Spinal cord (tissue), 10 donors: ENCODE measurements around the gene SMYD5. TPM values are rescaled to one million over a fixed set of nuclear protein-coding genes. Genes with fewer than 3 reads are reported as not detected.
A peak's percentile ranks its signal among the peaks of the same experiment; 100 is the strongest.

Experiments
- DNase-seq, 6 donors: peaks; one replicate each; pipeline versions ENCODE4 v3.0.0 to v3.0.0-alpha.2; 2013 to 2015; ENCODE audit warnings: low spot score in 6 of 6, low read depth in 4 of 6
- H3K27ac ChIP-seq: one replicate; pipeline ENCODE4 v1.5.1; 2013; ENCODE audit warnings: low read depth, low read length, control low read depth
- H3K27me3 ChIP-seq: one replicate; pipeline ENCODE4 v1.6.1; 2013; ENCODE audit warnings: low read length; ENCODE audit not compliant: control insufficient read depth, insufficient read depth
- H3K36me3 ChIP-seq: one replicate; pipeline ENCODE4 v1.6.1; 2013; ENCODE audit warnings: low read length; ENCODE audit not compliant: control insufficient read depth, insufficient read depth
- H3K4me1 ChIP-seq: one replicate; pipeline ENCODE4 v1.6.1; 2013; ENCODE audit warnings: low read length; ENCODE audit not compliant: control insufficient read depth, insufficient read depth
- H3K4me3 ChIP-seq: one replicate; pipeline ENCODE4 v1.5.1; 2013; ENCODE audit warnings: low read depth, low read length, control low read depth
- H3K9me3 ChIP-seq: one replicate; pipeline ENCODE4 v1.6.1; 2013; ENCODE audit warnings: low read length; ENCODE audit not compliant: control insufficient read depth, insufficient read depth
- WGBS: methylation state at CpG from one replicate; pipeline ENCODE4 v1.1.5; 2013; ENCODE audit warnings: missing lambda C conversion rate; ENCODE audit not compliant: insufficient coverage; 5-methylcytosine and 5-hydroxymethylcytosine counted together
- polyA plus RNA-seq, 2 donors: library from polyadenylated mRNA; unstranded; fragments of 120-200 nt; gene quantifications; one replicate each; pipeline ENCODE4 v1.2.1, GENCODE V29; 2013; ENCODE audit not compliant: insufficient read length in 2 of 2
- total RNA-seq, 2 donors: library from RNA; depleted of rRNA in 1 of 2; stranded (reverse); fragments of 120-200 nt in 1 of 2; fragments of >200 nt in 1 of 2; gene quantifications; one replicate each; pipeline versions ENCODE4 v1.2.3 to v1.2.4, GENCODE V29; 2013 to 2014
- donor health status: healthy.

SMYD5 gene
- total and polyA plus RNA-seq, 4 donors: 14.2 to 42.5 (median 33.5) TPM

DNA sequence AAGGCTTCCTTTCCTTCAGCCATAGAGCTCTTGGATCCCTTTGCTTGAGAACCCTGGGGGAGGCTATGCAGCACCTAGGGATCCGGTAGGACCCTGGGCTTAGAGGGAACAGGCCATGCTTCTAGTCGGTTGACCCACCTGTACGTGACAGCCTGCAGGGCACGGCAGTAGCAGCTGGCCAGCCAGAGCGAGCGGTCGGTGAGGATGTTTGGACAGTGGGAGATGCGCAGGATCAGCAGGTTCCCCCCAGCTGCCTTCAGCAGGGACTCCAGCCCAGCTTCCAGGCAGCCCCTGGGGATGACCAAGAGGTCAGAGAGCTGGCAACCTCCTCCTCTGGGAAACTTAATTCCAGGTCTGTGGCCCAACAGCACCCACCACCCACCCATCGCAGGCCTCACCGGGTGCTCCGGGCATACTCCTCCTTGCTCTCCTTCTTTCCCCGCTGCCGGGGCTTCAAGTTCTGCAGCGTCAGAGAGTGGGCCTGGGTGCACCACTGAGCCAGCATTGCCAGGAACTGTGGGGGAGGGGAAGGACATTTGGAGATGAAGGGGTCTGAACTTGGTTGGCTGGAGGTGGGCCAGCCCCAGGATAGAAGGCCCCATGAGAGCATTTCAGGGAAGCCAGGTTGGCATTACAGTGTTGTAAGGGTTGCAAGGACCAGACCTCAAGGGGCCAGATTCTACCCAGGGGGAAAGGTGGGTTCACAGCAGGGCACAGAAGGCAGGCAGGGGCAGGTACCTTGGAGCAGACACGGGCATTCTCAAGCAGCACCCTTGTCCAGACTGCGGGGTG is 49.7 kb downstream of the SMYD5 start:
- no peaks in the 10 kb centered on the region for H3K9me3 ChIP-seq
- peaks cover 65% of the 10 kb centered on the region for H3K36me3 ChIP-seq
- H3K4me1 ChIP-seq: peaks cover 11% of the 10 kb centered on the region
- H3K27ac ChIP-seq: no peak overlapping the region
- no peak for DNase-seq
- H3K4me3 ChIP-seq: no peak overlapping the region
- whole genome bisulfite sequencing: 96% methylated on average over 15 of the region's 16 CpGs
- peaks cover 5% of the 10 kb centered on the region for H3K27me3 ChIP-seq

DNA sequence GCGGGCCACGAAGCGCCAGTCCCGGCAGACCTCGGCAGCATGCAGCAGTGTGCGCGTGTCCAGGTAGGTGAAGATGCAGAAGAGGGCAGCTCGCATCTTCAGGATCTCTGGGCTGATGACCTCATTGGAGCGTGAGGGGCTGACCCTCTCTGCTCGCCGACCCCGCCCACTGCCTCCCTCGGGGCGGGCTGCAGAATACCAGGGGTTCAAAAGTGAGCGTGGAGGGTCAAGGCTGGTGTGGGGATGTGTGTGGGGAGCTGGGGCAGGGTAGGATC is 50.2 kb downstream of the SMYD5 start:
- Histone ChIP-seq H3K9me3 (no peaks in the 10 kb centered on the region), H3K4me1 (peaks cover 15% of the 10 kb centered on the region), H3K4me3 (no peak overlapping the region), H3K36me3 (peaks cover 60% of the 10 kb centered on the region), H3K27me3 (peaks cover 6% of the 10 kb centered on the region), H3K27ac (no peak overlapping the region)
- WGBS: 89% methylated on average over 15 of the region's 15 CpGs
- DNase-seq: no peak

DNA sequence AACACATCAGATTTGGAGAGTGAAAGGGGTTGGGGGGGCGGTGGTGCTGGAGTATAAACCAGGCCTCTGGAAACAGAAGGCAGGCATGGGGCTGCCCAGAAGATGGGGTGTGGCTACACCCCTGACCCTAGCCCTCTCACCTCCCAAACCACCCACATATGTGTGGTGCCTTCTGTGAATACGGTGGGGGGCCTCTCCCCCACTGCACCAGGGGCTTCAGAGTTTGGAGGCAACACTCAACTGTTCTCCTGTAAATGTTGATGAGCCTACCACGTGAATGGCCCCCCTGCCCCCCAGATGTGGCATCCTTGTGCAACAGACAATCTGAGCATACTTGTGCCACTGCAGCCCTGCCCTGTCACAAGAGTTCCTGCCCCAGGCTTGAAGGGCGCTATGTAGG is 50.7 kb downstream of the SMYD5 start:
- no peak overlapping the region for H3K4me3 ChIP-seq
- no peak overlapping the region for H3K27ac ChIP-seq
- H3K27me3 ChIP-seq: peaks cover 9% of the 10 kb centered on the region
- WGBS: 88% methylated on average over 1 of the region's 4 CpGs
- H3K36me3 ChIP-seq: peaks cover 55% of the 10 kb centered on the region
- H3K9me3 ChIP-seq: no peaks in the 10 kb centered on the region
- peaks cover 17% of the 10 kb centered on the region for H3K4me1 ChIP-seq
- DNase-seq: no peak

DNA sequence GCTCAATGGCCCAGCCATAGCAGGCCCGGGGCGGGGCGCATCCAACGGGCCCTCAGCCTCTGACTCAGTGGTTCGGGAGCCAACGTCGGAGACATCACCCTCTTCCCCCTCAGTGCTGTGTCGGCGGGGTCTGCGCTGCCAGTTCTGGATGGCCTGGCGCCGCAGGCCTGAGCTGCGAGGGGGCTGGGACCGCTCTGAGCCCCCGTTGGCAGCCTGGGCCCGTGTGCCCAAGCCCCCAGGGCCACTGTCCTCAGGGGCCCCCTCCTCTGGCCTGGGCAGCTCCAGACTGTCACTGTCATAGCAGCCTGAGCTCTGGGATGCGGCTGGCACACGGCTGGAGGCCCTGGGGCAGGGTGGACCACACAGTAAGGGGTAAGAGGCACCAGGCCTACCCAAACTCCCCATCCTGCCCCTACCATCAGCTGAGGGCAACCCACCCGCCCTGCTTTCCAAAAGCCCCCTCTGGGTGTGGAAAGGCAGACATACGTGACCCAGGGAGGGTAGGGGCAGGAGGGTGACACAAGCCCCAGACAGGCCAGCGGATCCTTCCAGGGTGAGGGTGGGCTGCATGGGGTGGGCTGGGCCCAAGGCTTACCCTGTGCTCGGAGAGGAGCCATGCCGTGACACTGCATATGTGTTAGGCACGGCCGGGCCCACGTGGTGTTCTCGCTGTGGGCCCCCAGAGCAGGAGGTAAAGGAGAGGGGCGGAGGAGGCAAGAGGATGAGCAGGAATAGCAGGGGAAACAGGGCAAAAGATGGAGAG is 51.4 kb downstream of the SMYD5 start:
- Histone ChIP-seq H3K36me3 (peaks cover 48% of the 10 kb centered on the region), H3K4me3 (no peak overlapping the region), H3K4me1 (peaks cover 18% of the 10 kb centered on the region), H3K27me3 (peaks cover 9% of the 10 kb centered on the region), H3K27ac (no peak overlapping the region), H3K9me3 (no peaks in the 10 kb centered on the region)
- no peak for DNase-seq
- WGBS: 95% methylated on average over 26 of the region's 28 CpGs

DNA sequence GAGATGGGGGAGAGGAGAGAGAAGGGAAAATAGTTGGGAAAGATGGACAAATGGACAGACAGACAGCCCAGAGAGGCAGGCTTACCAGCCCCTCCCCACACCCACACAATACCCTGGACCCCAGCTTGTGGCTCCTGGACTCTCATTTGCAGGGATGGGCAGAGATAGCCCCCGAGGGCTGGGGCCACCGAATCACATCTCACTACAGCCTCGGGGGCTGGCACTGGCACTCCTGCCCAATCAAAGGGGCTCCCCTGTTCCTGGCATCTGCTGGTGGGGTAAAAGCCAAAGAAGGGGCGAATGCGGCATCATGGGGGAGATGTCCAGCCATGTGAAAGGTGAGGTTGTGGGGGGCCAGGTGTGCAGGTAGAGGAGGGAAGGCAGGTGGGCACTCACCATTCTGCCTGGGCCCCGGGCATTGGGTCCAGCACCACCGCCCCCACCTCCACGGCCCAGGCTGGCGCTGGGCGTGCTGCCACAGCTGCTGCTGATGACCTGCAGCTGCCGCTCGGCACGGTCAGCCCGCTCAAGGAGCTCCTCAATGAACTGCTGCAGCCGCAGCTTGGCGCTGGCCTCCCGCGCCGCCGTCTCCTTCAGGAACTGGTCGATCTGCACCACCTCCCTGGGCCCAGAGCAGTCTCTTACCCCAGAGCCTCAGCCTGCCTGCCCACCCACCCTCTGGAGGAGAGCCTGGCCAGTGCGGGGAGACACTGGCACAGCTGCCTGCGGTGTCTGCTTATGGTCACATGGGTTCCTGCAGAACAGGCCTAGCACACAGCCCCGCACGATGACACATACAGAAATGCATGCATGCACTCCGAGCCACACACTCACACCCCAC is 52.2 kb downstream of the SMYD5 start:
- 89% methylated on average over 26 of the region's 26 CpGs for WGBS
- peaks cover 41% of the 10 kb centered on the region for H3K36me3 ChIP-seq
- H3K4me1 ChIP-seq: peaks cover 18% of the 10 kb centered on the region
- no peak overlapping the region for H3K4me3 ChIP-seq
- no peak for DNase-seq
- no peaks in the 10 kb centered on the region for H3K9me3 ChIP-seq
- H3K27me3 ChIP-seq: peaks cover 13% of the 10 kb centered on the region
- no peak overlapping the region for H3K27ac ChIP-seq

DNA sequence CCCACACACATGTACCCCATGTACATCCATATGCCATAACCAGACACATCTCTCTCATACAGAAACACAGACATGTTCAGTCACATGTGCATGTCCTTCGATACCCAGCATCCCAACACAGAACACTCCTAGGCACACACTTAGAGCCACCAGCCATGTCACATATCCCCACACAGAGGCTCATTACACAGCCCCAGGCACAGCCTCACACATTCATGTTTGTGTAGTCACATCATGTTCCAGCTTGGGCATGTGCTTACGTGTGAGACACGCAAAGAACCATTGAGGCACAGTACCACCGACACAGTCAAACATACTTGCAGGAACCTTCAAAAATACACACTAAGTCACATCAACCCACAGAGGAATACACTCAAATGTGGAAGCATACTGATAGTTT is 53.0 kb downstream of the SMYD5 start:
- WGBS: 95% methylated on average over 4 of the region's 4 CpGs
- no peak overlapping the region for H3K27ac ChIP-seq

DNA sequence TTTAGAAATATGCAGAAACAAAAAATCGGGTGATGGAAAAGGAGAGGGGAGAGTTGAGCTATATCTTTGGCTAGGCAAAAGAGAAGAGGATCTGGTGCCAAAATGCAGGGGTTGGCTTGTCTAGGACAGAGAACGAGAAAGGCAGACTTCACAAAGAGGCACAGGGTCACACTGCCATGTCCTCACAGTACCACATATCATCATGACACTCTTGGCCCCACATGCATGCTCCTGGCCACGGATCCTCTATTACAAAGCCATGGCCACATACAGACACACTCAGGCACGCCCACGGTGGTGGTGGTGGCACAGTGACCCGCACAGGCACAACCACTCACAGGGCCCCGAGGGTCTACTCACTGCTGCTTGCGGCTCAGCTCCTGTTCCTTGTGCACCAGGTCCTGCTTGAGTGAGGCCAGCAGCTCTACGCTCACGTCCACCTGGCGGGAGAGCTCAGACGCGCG is 54.4 kb downstream of the SMYD5 start:
- DNase-seq: no peak
- Histone ChIP-seq H3K27me3 (peaks cover 13% of the 10 kb centered on the region), H3K4me3 (peak overlapping the region; percentile 1)

More for the DNA sequence above, 53.0 kb downstream of the SMYD5 start:
- peaks cover 13% of the 10 kb centered on the region for H3K27me3 ChIP-seq
- no peaks in the 10 kb centered on the region for H3K9me3 ChIP-seq
- H3K36me3 ChIP-seq: peaks cover 41% of the 10 kb centered on the region
- peaks cover 18% of the 10 kb centered on the region for H3K4me1 ChIP-seq
- no peak overlapping the region for H3K4me3 ChIP-seq
- no peak for DNase-seq

DNA sequence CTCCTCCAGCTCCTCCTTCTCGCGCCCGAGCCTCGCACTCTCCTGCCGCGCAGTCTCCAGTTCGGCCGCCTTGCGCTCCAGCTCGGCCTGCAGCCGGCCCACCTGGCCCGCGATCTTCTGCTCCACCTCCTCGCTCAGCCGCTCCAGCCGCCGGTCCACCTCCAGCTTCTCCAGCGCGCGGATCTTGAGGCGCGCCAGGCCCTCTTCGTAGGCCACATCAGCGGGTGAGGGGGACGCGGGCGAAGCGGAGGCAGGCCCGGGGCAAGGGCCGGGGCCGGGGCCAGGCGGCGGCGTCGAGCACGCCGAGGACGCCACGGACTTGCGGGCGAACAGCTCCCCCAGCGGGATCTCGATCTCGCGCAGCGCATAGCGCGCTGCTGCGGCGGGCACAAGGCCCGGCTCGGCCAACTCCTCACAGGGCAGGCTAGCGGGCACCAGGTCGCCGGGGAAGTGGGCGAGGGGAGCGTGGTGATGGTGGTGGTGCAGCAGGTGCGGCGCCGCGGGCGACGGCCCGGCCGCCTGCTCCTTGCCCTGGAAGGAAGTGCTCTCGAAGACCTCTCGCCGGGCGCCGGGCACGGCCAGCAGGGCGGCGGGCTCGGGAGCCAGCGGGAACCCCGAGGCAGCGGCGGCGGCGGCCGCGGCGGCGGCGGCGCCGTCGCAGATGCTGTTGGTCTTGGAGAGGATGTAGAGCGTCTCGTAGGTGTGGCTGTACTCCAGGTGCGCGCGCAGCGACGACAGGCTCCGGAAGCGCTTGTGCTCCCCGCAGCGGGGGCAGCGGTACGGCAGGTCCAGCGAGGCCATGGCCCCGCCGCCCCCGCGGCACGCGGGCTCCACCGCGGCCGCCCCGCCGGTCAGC is 55.0 kb downstream of the SMYD5 start:
- H3K9me3 ChIP-seq: no peaks in the 10 kb centered on the region
- peaks cover 28% of the 10 kb centered on the region for H3K36me3 ChIP-seq
- peak overlapping the region; percentile 1 for H3K4me3 ChIP-seq
- 4% methylated on average over 112 of the region's 113 CpGs for WGBS
- DNase-seq: peak in 2 of 6 donors; percentile 53 to 90
- peaks cover 13% of the 10 kb centered on the region for H3K27me3 ChIP-seq
- H3K27ac ChIP-seq: no peak overlapping the region
- peaks cover 18% of the 10 kb centered on the region for H3K4me1 ChIP-seq

More for the DNA sequence above, 54.4 kb downstream of the SMYD5 start:
- peaks cover 35% of the 10 kb centered on the region for H3K36me3 ChIP-seq
- peaks cover 18% of the 10 kb centered on the region for H3K4me1 ChIP-seq
- whole genome bisulfite sequencing: 37% methylated on average over 13 of the region's 14 CpGs
- H3K9me3 ChIP-seq: no peaks in the 10 kb centered on the region
- H3K27ac ChIP-seq: no peak overlapping the region
